ENCODE results near the gene NTM. TPM values are rescaled to one million over a fixed set of nuclear protein-coding genes. Genes with fewer than 3 reads are reported as not detected.

The NTM gene
- total RNA-seq, 1 experiment from 2014 or later = not detected

- Histone ChIP-seq H3K4me3 (replicated peaks in 1 of 2; ENCODE audit: low read depth in 1 of 2, low read length in 2 of 2) (no peak overlapping the region), H3K4me2 (ENCODE audit: low read length) (no peak overlapping the region), H3K9ac (ENCODE audit: low read length) (no peak overlapping the region), H3K27ac (ENCODE audit: low read depth, low read length) (no peak overlapping the region), H3K9me2 (ENCODE audit: insufficient read depth) (no peaks in the 10 kb centered on the region), H4K20me1 (ENCODE audit: insufficient read depth) (no peaks in the 10 kb centered on the region), H2AFZ (ENCODE audit: low read depth, low read length, poor library complexity, severe bottlenecking) (no peak overlapping the region), H3K9me3 (ENCODE audit: control insufficient read depth in 1 of 2, insufficient read depth in 1 of 2, low read depth in 1 of 2, low read length in 2 of 2) (peaks cover 7 to 26% of the 10 kb centered on the region in 2 experiments; a peak in 2 of 4 replicates), H3K4me1 (ENCODE audit: control insufficient read depth in 1 of 2, insufficient read depth in 2 of 2, low read length in 2 of 2) (no peaks in the 10 kb centered on the region), H3K36me3 (ENCODE audit: control insufficient read depth in 1 of 2, insufficient read depth in 2 of 2, low read length in 2 of 2) (no peaks in the 10 kb centered on the region), H3K79me2 (ENCODE audit: insufficient read depth, low read length) (no peaks in the 10 kb centered on the region), H3K27me3 (ENCODE audit: insufficient read depth, low read length) (no peaks in the 10 kb centered on the region)
- CTCF ChIA-PET = no interaction called here
- RAD21 ChIA-PET (ENCODE audit: low non-redundant PET in 1 of 2, low total read pairs in 2 of 2, uncharacterized antibody in 2 of 2, unreplicated experiment in 2 of 2) = no interaction called here
- no peak for DNase-seq (ENCODE audit: low read depth, low spot score)
- POLR2A ChIA-PET = no interaction called here
- TF ChIP-seq TCF7L2 (IDR thresholded peaks at IDR 0.05; ENCODE audit: borderline replicate concordance, extremely low read depth, insufficient read depth, insufficient read length) = no peak
- TF ChIP-seq ZNF274 (IDR thresholded peaks at IDR 0.05; ENCODE audit: low read depth, low read length) = no peak
- no peak for TF ChIP-seq SIN3A (IDR thresholded peaks at IDR 0.05; ENCODE audit: low read depth)
- TF ChIP-seq CEBPB (IDR thresholded peaks at IDR 0.05; ENCODE audit: low read depth) = no peak
- TF ChIP-seq, protein P1, sequence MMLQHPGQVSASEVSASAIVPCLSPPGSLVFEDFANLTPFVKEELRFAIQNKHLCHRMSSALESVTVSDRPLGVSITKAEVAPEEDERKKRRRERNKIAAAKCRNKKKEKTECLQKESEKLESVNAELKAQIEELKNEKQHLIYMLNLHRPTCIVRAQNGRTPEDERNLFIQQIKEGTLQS (IDR thresholded peaks at IDR 0.05) = no peak
- TF ChIP-seq RAD21 (IDR thresholded peaks at IDR 0.05; ENCODE audit: low read depth) = no peak
- TF ChIP-seq, protein P2, sequence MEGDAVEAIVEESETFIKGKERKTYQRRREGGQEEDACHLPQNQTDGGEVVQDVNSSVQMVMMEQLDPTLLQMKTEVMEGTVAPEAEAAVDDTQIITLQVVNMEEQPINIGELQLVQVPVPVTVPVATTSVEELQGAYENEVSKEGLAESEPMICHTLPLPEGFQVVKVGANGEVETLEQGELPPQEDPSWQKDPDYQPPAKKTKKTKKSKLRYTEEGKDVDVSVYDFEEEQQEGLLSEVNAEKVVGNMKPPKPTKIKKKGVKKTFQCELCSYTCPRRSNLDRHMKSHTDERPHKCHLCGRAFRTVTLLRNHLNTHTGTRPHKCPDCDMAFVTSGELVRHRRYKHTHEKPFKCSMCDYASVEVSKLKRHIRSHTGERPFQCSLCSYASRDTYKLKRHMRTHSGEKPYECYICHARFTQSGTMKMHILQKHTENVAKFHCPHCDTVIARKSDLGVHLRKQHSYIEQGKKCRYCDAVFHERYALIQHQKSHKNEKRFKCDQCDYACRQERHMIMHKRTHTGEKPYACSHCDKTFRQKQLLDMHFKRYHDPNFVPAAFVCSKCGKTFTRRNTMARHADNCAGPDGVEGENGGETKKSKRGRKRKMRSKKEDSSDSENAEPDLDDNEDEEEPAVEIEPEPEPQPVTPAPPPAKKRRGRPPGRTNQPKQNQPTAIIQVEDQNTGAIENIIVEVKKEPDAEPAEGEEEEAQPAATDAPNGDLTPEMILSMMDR (IDR thresholded peaks at IDR 0.05 in 2 of 3, conservative IDR thresholded peaks at IDR 0.05 in 1 of 3; ENCODE audit: borderline replicate concordance in 1 of 3, insufficient read depth in 1 of 3, low read depth in 2 of 3, low read length in 2 of 3) = no peak
- TF ChIP-seq, protein P3, sequence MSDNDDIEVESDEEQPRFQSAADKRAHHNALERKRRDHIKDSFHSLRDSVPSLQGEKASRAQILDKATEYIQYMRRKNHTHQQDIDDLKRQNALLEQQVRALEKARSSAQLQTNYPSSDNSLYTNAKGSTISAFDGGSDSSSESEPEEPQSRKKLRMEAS (IDR thresholded peaks at IDR 0.05) = no peak
- no peak for TF ChIP-seq EZH2 (IDR thresholded peaks at IDR 0.05)
- no peak for TF ChIP-seq EGR1 (IDR thresholded peaks at IDR 0.05; ENCODE audit: low read depth)
- no peak for TF ChIP-seq FOSL1 (IDR thresholded peaks at IDR 0.05; ENCODE audit: low read depth)
- no peak for TF ChIP-seq SP1 (IDR thresholded peaks at IDR 0.05; ENCODE audit: low read depth)
- no peak for TF ChIP-seq YY1 (IDR thresholded peaks at IDR 0.05; ENCODE audit: extremely low read depth, insufficient replicate concordance, low read depth, low read length)
- no peak for ATAC-seq
- intact Hi-C loops (cut with micrococcal nuclease) = no loop called here
- no TSS peak for BruUV-seq (replicated peaks)
Measured at GRCh38 chr11:132220474-132220873, 850.1 kb downstream of the NTM start.

Measured in HCT116 (cell line).